ENCODE measurements around the gene ANKRD33.
A peak's percentile ranks its signal among the peaks of the same experiment; 100 is the strongest.

Gene ANKRD33

GRCh38 chr12:51886021-51886710 lies 1.7 kb upstream of the ANKRD33 start:
- no peak for TF ChIP-seq CTCF (IDR thresholded peaks at IDR 0.05; ENCODE audit: low read depth, low read length, missing control alignments)
- peak; percentile 33 for DNase-seq (ENCODE audit: low read depth)
- H3K4me3 ChIP-seq (ENCODE audit: low read depth, low read length): no peak overlapping the region
- in situ Hi-C loops (cut with HindIII; ENCODE audit: low sequenced_read_pairs): loop anchor here (5.0 kb wide), 2 partner anchors 44 to 81 kb away; no protein-coding TSS in a partner anchor

GRCh38 chr12:51888316-51889215 lies 663 bp downstream of the ANKRD33 start:
- DNase-seq (ENCODE audit: low read depth): no peak
- TF ChIP-seq CTCF (IDR thresholded peaks at IDR 0.05; ENCODE audit: low read depth, low read length, missing control alignments): no peak
- no peak overlapping the region for H3K4me3 ChIP-seq (ENCODE audit: low read depth, low read length)
- in situ Hi-C loops (cut with HindIII; ENCODE audit: low sequenced_read_pairs): loop anchor here (5.0 kb wide), 2 partner anchors 46 to 79 kb away; no protein-coding TSS in a partner anchor

- DNase-seq (ENCODE audit: low read depth): no peak
- in situ Hi-C loops (cut with HindIII; ENCODE audit: low sequenced_read_pairs): loop anchor here (5.0 kb wide), 2 partner anchors 47 to 78 kb away; no protein-coding TSS in a partner anchor
- peak; percentile 28 for TF ChIP-seq CTCF (IDR thresholded peaks at IDR 0.05; ENCODE audit: low read depth, low read length, missing control alignments)
- H3K4me3 ChIP-seq (ENCODE audit: low read depth, low read length): no peak overlapping the region
These were observed 1.6 kb downstream of the ANKRD33 start for GRCh38 chr12:51889216-51890132.

GRCh38 chr12:51890133-51890464 lies 2.2 kb downstream of the ANKRD33 start:
- no peak overlapping the region for H3K4me3 ChIP-seq (ENCODE audit: low read depth, low read length)
- no peak for DNase-seq (ENCODE audit: low read depth)
- in situ Hi-C loops (cut with HindIII; ENCODE audit: low sequenced_read_pairs): no loop called here
- TF ChIP-seq CTCF (IDR thresholded peaks at IDR 0.05; ENCODE audit: low read depth, low read length, missing control alignments): no peak

GRCh38 chr12:51890511-51891171 lies 2.7 kb downstream of the ANKRD33 start:
- in situ Hi-C loops (cut with HindIII; ENCODE audit: low sequenced_read_pairs): no loop called here
- no peak for TF ChIP-seq CTCF (IDR thresholded peaks at IDR 0.05; ENCODE audit: low read depth, low read length, missing control alignments)
- no peak for DNase-seq (ENCODE audit: low read depth)
- H3K4me3 ChIP-seq (ENCODE audit: low read depth, low read length): no peak overlapping the region

Data from astrocyte of the cerebellum (primary cell).